Measurements from ENCODE around the gene CCDC80.

Gene CCDC80

GRCh38 chr3:112653881-112654300, 12.9 kb upstream of the CCDC80 start:
- TF ChIP-seq CREB1 (IDR thresholded peaks at IDR 0.05; ENCODE audit: low read depth) (no peak), TAF1 (IDR thresholded peaks at IDR 0.05; ENCODE audit: low read depth) (no peak), REST (IDR thresholded peaks at IDR 0.05; ENCODE audit: low read depth) (no peak), RAD21 (IDR thresholded peaks at IDR 0.05; ENCODE audit: low read depth) (no peak), TEAD4 (IDR thresholded peaks at IDR 0.05) (no peak), CEBPB (IDR thresholded peaks at IDR 0.05) (no peak), EGR1 (IDR thresholded peaks at IDR 0.05) (no peak), NFIC (IDR thresholded peaks at IDR 0.05) (no peak), YY1 (IDR thresholded peaks at IDR 0.05; ENCODE audit: low read depth) (no peak), MAX (IDR thresholded peaks at IDR 0.05) (no peak), EP300 (IDR thresholded peaks at IDR 0.05; ENCODE audit: borderline replicate concordance) (no peak), USF1 (IDR thresholded peaks at IDR 0.05) (no peak), TCF12 (IDR thresholded peaks at IDR 0.05; ENCODE audit: low read depth) (no peak), FOXM1 (IDR thresholded peaks at IDR 0.05; ENCODE audit: borderline replicate concordance, low read depth) (no peak), ZBTB7A (IDR thresholded peaks at IDR 0.05; ENCODE audit: low read depth) (no peak)

- TF ChIP-seq TEAD4 (IDR thresholded peaks at IDR 0.05) (peak; percentile 47), EP300 (IDR thresholded peaks at IDR 0.05; ENCODE audit: borderline replicate concordance) (peak; percentile 50; the same call in 1 of the 2 replicates), RAD21 (IDR thresholded peaks at IDR 0.05; ENCODE audit: low read depth) (no peak)
Observed at GRCh38 chr3:112653209-112653871, 12.4 kb upstream of the CCDC80 start.

- no peak for TF ChIP-seq YY1 (IDR thresholded peaks at IDR 0.05; ENCODE audit: low read depth)
- no peak for TF ChIP-seq CREB1 (IDR thresholded peaks at IDR 0.05; ENCODE audit: low read depth)
- TF ChIP-seq REST (IDR thresholded peaks at IDR 0.05; ENCODE audit: low read depth) = no peak
- TF ChIP-seq USF1 (IDR thresholded peaks at IDR 0.05) = no peak
- TF ChIP-seq EGR1 (IDR thresholded peaks at IDR 0.05) = no peak
- TF ChIP-seq TEAD4 (IDR thresholded peaks at IDR 0.05) = no peak
- TF ChIP-seq NFIC (IDR thresholded peaks at IDR 0.05) = no peak
- TF ChIP-seq RAD21 (IDR thresholded peaks at IDR 0.05; ENCODE audit: low read depth) = no peak
- no peak for TF ChIP-seq MAX (IDR thresholded peaks at IDR 0.05)
- no peak for TF ChIP-seq CEBPB (IDR thresholded peaks at IDR 0.05)
- no peak for TF ChIP-seq ZBTB7A (IDR thresholded peaks at IDR 0.05; ENCODE audit: low read depth)
Observed at GRCh38 chr3:112651516-112651915, 10.6 kb upstream of the CCDC80 start.

GRCh38 chr3:112651071-112651470, 10.1 kb upstream of the CCDC80 start:
- no peak for TF ChIP-seq MAX (IDR thresholded peaks at IDR 0.05)
- TF ChIP-seq TEAD4 (IDR thresholded peaks at IDR 0.05) = no peak
- TF ChIP-seq CEBPB (IDR thresholded peaks at IDR 0.05) = no peak
- no peak for TF ChIP-seq TAF1 (IDR thresholded peaks at IDR 0.05; ENCODE audit: low read depth)
- TF ChIP-seq EP300 (IDR thresholded peaks at IDR 0.05; ENCODE audit: borderline replicate concordance) = no peak
- TF ChIP-seq USF1 (IDR thresholded peaks at IDR 0.05) = no peak
- TF ChIP-seq YY1 (IDR thresholded peaks at IDR 0.05; ENCODE audit: low read depth) = no peak
- no peak for TF ChIP-seq ZBTB7A (IDR thresholded peaks at IDR 0.05; ENCODE audit: low read depth)
- no peak for TF ChIP-seq CREB1 (IDR thresholded peaks at IDR 0.05; ENCODE audit: low read depth)
- TF ChIP-seq FOXM1 (IDR thresholded peaks at IDR 0.05; ENCODE audit: borderline replicate concordance, low read depth) = no peak
- no peak for TF ChIP-seq NFIC (IDR thresholded peaks at IDR 0.05)
- TF ChIP-seq REST (IDR thresholded peaks at IDR 0.05; ENCODE audit: low read depth) = no peak
- TF ChIP-seq RAD21 (IDR thresholded peaks at IDR 0.05; ENCODE audit: low read depth) = no peak
- no peak for TF ChIP-seq EGR1 (IDR thresholded peaks at IDR 0.05)
- TF ChIP-seq TCF12 (IDR thresholded peaks at IDR 0.05; ENCODE audit: low read depth) = no peak
